Measurements from ENCODE around the gene RBCK1.

GRCh38 chr20:362271-363254 lies 45.5 kb upstream of the RBCK1 start:
- TF ChIP-seq, protein P1, sequence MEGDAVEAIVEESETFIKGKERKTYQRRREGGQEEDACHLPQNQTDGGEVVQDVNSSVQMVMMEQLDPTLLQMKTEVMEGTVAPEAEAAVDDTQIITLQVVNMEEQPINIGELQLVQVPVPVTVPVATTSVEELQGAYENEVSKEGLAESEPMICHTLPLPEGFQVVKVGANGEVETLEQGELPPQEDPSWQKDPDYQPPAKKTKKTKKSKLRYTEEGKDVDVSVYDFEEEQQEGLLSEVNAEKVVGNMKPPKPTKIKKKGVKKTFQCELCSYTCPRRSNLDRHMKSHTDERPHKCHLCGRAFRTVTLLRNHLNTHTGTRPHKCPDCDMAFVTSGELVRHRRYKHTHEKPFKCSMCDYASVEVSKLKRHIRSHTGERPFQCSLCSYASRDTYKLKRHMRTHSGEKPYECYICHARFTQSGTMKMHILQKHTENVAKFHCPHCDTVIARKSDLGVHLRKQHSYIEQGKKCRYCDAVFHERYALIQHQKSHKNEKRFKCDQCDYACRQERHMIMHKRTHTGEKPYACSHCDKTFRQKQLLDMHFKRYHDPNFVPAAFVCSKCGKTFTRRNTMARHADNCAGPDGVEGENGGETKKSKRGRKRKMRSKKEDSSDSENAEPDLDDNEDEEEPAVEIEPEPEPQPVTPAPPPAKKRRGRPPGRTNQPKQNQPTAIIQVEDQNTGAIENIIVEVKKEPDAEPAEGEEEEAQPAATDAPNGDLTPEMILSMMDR (IDR thresholded peaks at IDR 0.05) = no peak
- no peak for TF ChIP-seq EZH2 (IDR thresholded peaks at IDR 0.05; ENCODE audit: borderline replicate concordance, insufficient read depth, low read depth, low read length, poor library complexity, severe bottlenecking)

Measured in B cell (primary cell).